Hepatocyte (in vitro differentiated cells): Measurements from ENCODE around the gene SLC18B1. TPM values are rescaled to one million over a fixed set of nuclear protein-coding genes. Genes with fewer than 3 reads are reported as not detected.

Experiments used
- DNase-seq: peaks from one replicate; pipeline ENCODE4 v3.0.0-alpha.2; 2016; ENCODE audit warnings: low spot score
- H2AFZ ChIP-seq: fragments of 200-600 bp; sonication (generic); 2 replicates; pipeline ENCODE4 v1.6.0; 2016; ENCODE audit warnings: antibody characterized with exemption, mild to moderate bottlenecking
- H3K27ac ChIP-seq: fragments of 200-600 bp; sonication (generic); 2 replicates; pipeline ENCODE4 v1.5.1; 2016; ENCODE audit warnings: mild to moderate bottlenecking
- H3K27me3 ChIP-seq: fragments of 200-600 bp; sonication (generic); 2 replicates; pipeline ENCODE4 v1.6.1; 2016
- H3K36me3 ChIP-seq: fragments of 200-600 bp; sonication (generic); replicated peaks from 2 replicates; pipeline ENCODE4 v1.5.1; 2016; ENCODE audit warnings: low read depth; ENCODE audit not compliant: insufficient read depth
- H3K4me1 ChIP-seq: fragments of 200-600 bp; sonication (generic); 2 replicates; pipeline ENCODE4 v1.5.1; 2016; ENCODE audit warnings: mild to moderate bottlenecking, moderate library complexity; ENCODE audit not compliant: insufficient read depth
- H3K4me2 ChIP-seq: fragments of 200-600 bp; sonication (generic); 2 replicates; pipeline ENCODE4 v1.6.0; 2016
- H3K4me3 ChIP-seq: fragments of 200-600 bp; sonication (generic); 2 replicates; pipeline ENCODE4 v1.5.1; 2016; ENCODE audit warnings: mild to moderate bottlenecking
- H3K79me2 ChIP-seq: fragments of 200-600 bp; sonication (generic); 2 replicates; pipeline ENCODE4 v1.6.0; 2017; ENCODE audit warnings: mild to moderate bottlenecking
- H3K9me2 ChIP-seq: fragments of 200-600 bp; sonication (generic); replicated peaks from 2 replicates; pipeline ENCODE4 v1.6.0; 2017; ENCODE audit warnings: mild to moderate bottlenecking; ENCODE audit not compliant: insufficient read depth
- H3K9me3 ChIP-seq: fragments of 200-600 bp; sonication (generic); 2 replicates; pipeline ENCODE4 v1.5.1; 2016; ENCODE audit warnings: low read depth, mild to moderate bottlenecking
- H4K20me1 ChIP-seq: fragments of 200-600 bp; sonication (generic); 2 replicates; pipeline ENCODE4 v1.6.0; 2016; ENCODE audit warnings: mild to moderate bottlenecking; ENCODE audit not compliant: insufficient read depth, poor library complexity, severe bottlenecking
- CTCF ChIP-seq: fragments of 200-600 bp; sonication (generic); IDR thresholded peaks from 2 replicates; pipeline ENCODE4 v1.5.1; 2016; ENCODE audit warnings: antibody characterized with exemption, mild to moderate bottlenecking; ENCODE audit not compliant: poor library complexity
- EZH2 ChIP-seq: fragments of 200-600 bp; sonication (generic); IDR thresholded peaks from 2 replicates; pipeline ENCODE4 v1.6.1; 2016; ENCODE audit warnings: antibody characterized with exemption, mild to moderate bottlenecking, borderline replicate concordance
- EZH2phosphoT487 ChIP-seq: fragments of 200-600 bp; sonication (generic); IDR thresholded peaks from one replicate; pipeline ENCODE4 v1.6.1; 2018; ENCODE audit warnings: antibody characterized with exemption, mild to moderate bottlenecking, low read depth, moderate library complexity; ENCODE audit not compliant: unreplicated experiment, severe bottlenecking
- WGBS: methylation state at CpG from one replicate; pipeline ENCODE4 v1.1.6; 2016; ENCODE audit warnings: low lambda C conversion rate; ENCODE audit errors: missing lambda C conversion rate; 5-methylcytosine and 5-hydroxymethylcytosine counted together
- polyA plus RNA-seq: library from polyadenylated mRNA; unstranded; fragments of >200 nt; fragmentation: Nextera tagmentation; extraction: Ambion mirVana; gene quantifications from 2 replicates; pipeline ENCODE4 v1.2.1, GENCODE V29; 2016
- total RNA-seq: library from RNA; depleted of rRNA; stranded (reverse); fragments of >200 nt; gene quantifications from 2 replicates; pipeline ENCODE4 v1.2.3, GENCODE V29; 2014

The SLC18B1 gene
- total and polyA plus RNA-seq, 2 experiments from 2014 or later, result 10.6 to 27.3 TPM

GRCh38 chr6:132790450-132790849 is 8.0 kb downstream of the SLC18B1 start:
- no peak overlapping the region for H3K4me2 ChIP-seq
- DNase-seq, result no peak
- H3K4me1 ChIP-seq, result no peaks in the 10 kb centered on the region
- H3K36me3 ChIP-seq, result no peaks in the 10 kb centered on the region
- no peaks in the 10 kb centered on the region for H3K9me3 ChIP-seq
- no peak overlapping the region for H3K4me3 ChIP-seq
- H3K27ac ChIP-seq, result no peak overlapping the region
- TF ChIP-seq EZH2phosphoT487 (no peak), CTCF (no peak), EZH2 (no peak)
- no peaks in the 10 kb centered on the region for H3K9me2 ChIP-seq
- H3K79me2 ChIP-seq, result no peaks in the 10 kb centered on the region
- no peaks in the 10 kb centered on the region for H4K20me1 ChIP-seq
- H2AFZ ChIP-seq, result no peak overlapping the region
- no peaks in the 10 kb centered on the region for H3K27me3 ChIP-seq

- H3K4me2 ChIP-seq, result no peak overlapping the region
- H2AFZ ChIP-seq, result no peak overlapping the region
- WGBS, result 90% methylated on average over 4 of the region's 4 CpGs
- no peak for TF ChIP-seq CTCF
- TF ChIP-seq EZH2, result no peak
- TF ChIP-seq EZH2phosphoT487, result no peak
- no peaks in the 10 kb centered on the region for H3K79me2 ChIP-seq
- no peak overlapping the region for H3K4me3 ChIP-seq
- no peaks in the 10 kb centered on the region for H3K4me1 ChIP-seq
- no peaks in the 10 kb centered on the region for H3K9me3 ChIP-seq
- H3K36me3 ChIP-seq, result no peaks in the 10 kb centered on the region
- H4K20me1 ChIP-seq, result no peaks in the 10 kb centered on the region
- no peaks in the 10 kb centered on the region for H3K9me2 ChIP-seq
- H3K27me3 ChIP-seq, result no peaks in the 10 kb centered on the region
- DNase-seq, result no peak
- H3K27ac ChIP-seq, result no peak overlapping the region
Measured at GRCh38 chr6:132789396-132789776, 9.1 kb downstream of the SLC18B1 start.

DNA sequence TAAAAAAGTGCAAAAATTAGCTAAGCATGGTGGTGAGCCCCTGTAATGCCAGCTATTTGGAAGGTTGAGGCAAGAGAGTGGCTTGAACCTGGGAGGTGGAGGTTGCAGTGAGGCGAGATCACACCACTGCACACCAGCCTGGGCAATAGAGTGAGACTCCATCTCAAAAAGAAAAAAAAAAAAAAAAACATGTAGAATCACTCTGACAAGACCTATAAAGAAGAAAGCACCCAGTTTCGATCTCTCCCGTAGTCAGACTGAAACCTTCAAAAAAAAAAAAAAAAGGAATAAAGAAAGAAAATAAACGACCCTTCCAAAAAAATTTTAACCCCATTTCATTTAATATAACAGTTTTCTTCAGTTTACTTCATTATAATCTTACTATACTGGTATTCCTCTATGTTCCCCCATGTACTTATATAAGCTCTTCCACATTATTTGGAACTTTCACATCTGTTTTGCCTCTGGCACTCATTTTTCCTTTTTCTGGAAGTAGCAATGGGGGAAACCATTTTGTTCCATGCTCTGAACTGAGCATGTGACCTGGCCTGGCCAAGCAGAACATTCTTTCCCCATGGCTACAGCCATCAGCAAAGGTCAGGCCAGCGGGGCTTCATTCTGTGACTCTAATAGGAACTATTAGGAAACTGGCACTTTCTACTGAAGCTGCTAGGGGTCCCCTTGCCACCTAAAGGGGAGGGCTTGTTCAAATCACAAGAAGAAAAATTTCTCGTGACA is 9.6 kb downstream of the SLC18B1 start:
- Histone ChIP-seq H3K79me2 (no peaks in the 10 kb centered on the region), H3K9me3 (no peaks in the 10 kb centered on the region), H2AFZ (no peak overlapping the region), H3K4me3 (no peak overlapping the region), H3K4me1 (no peaks in the 10 kb centered on the region), H3K4me2 (no peak overlapping the region), H4K20me1 (no peaks in the 10 kb centered on the region), H3K9me2 (no peaks in the 10 kb centered on the region), H3K27ac (no peak overlapping the region), H3K36me3 (no peaks in the 10 kb centered on the region), H3K27me3 (no peaks in the 10 kb centered on the region)
- WGBS, result 97% methylated on average over 6 of the region's 6 CpGs
- no peak for TF ChIP-seq CTCF
- no peak for TF ChIP-seq EZH2phosphoT487
- no peak for TF ChIP-seq EZH2
- DNase-seq, result no peak

DNA sequence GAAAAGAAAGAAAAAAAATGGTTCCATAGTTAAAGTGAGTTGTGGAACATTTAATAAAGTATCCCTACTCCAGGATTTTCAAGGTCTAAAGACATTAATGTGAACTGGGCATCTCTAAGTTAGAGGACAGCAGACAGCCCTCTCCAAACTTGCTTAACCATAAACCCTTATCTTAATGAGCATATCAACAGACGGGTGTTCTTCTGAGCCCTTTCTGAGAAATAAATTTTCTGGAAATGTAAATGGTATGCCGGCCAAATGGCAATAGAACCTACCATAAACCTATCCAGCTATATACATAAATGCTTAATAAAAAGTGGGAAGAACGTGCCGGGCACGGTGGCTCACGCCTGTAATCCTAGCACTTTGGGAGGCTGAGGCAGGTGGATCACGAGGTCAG is 12.5 kb downstream of the SLC18B1 start:
- Histone ChIP-seq H3K9me3 (no peaks in the 10 kb centered on the region), H4K20me1 (no peaks in the 10 kb centered on the region), H3K27me3 (no peaks in the 10 kb centered on the region), H3K79me2 (no peaks in the 10 kb centered on the region), H3K4me1 (no peaks in the 10 kb centered on the region), H2AFZ (no peak overlapping the region), H3K4me2 (no peak overlapping the region), H3K36me3 (no peaks in the 10 kb centered on the region), H3K27ac (no peak overlapping the region), H3K9me2 (no peaks in the 10 kb centered on the region), H3K4me3 (no peak overlapping the region)
- TF ChIP-seq EZH2phosphoT487 (no peak), CTCF (no peak), EZH2 (no peak)
- 91% methylated on average over 7 of the region's 7 CpGs for WGBS
- no peak for DNase-seq
